PFSK-1 (cell line): ENCODE results near the gene BFSP1.

Experiments used
- FOXP2 ChIP-seq: optimal IDR thresholded peaks from 2 replicates; pipeline ENCODE3; 2011; ENCODE audit warnings: borderline replicate concordance, control low read depth, inconsistent platforms; ENCODE audit not compliant: insufficient read depth; ENCODE audit errors: extremely low read length, extremely low read depth
- POLR2AphosphoS5 ChIP-seq: IDR thresholded peaks from 2 replicates; pipeline ENCODE4 v1.6.1; 2012; ENCODE audit warnings: low read depth, mild to moderate bottlenecking, control low read depth, low read length, moderate library complexity
- REST ChIP-seq, 2 experiments: IDR thresholded peaks; 2 replicates each; pipeline versions ENCODE4 v1.6.1 to v1.8.0; 2011 to 2012; ENCODE audit warnings: low read depth in 2 of 2, low read length in 2 of 2, control low read depth in 1 of 2, inconsistent platforms in 1 of 2, mild to moderate bottlenecking in 1 of 2, moderate library complexity in 1 of 2; ENCODE audit not compliant: insufficient read depth in 1 of 2
- SIN3A ChIP-seq: IDR thresholded peaks from 2 replicates; pipeline ENCODE4 v1.6.1; 2012; ENCODE audit warnings: mild to moderate bottlenecking, low read length, moderate library complexity, borderline replicate concordance; ENCODE audit not compliant: insufficient read depth
- TAF1 ChIP-seq: IDR thresholded peaks from 2 replicates; pipeline ENCODE4 v1.6.1; 2012; ENCODE audit warnings: low read length, control low read depth, borderline replicate concordance; ENCODE audit not compliant: insufficient read depth

GRCh38 chr20:17473659-17474058 is 57.5 kb downstream of the BFSP1 start:
- no peak for TF ChIP-seq FOXP2
- no peak for TF ChIP-seq REST (IDR thresholded peaks at IDR 0.05; ENCODE audit: insufficient read depth in 1 of 2, low read depth in 2 of 2, low read length in 2 of 2)
- TF ChIP-seq POLR2AphosphoS5 = no peak
- no peak for TF ChIP-seq TAF1
- no peak for TF ChIP-seq SIN3A
